CD4-positive, CD25-positive, alpha-beta regulatory T cell (primary cell): ENCODE measurements around the gene OR51E2. TPM values are rescaled to one million over a fixed set of nuclear protein-coding genes. Genes with fewer than 3 reads are reported as not detected.
"Not testable (repeated sequence)": the region's sequence is repeated elsewhere in the genome, so short reads cannot be mapped to it uniquely, and the experiment has no call there.

Experiments
- ATAC-seq, 2 donors: fragments of 150-1000 bp; cut with Tn5 transposase; one replicate each; pipeline ENCODE4 v1.10.0; 2021; ENCODE audit warnings: low read depth in 2 of 2, moderate number of reproducible peaks in 2 of 2, moderate library complexity in 1 of 2
- DNase-seq, 3 donors: peaks; one replicate each; pipeline versions ENCODE4 v3.0.0 to v3.0.0-alpha.2; 2012 to 2022; ENCODE audit warnings: mixed read lengths in 1 of 3
- H3K27ac ChIP-seq: one replicate; pipeline ENCODE4 v1.7.0; 2013; ENCODE audit warnings: mild to moderate bottlenecking, low read length; ENCODE audit not compliant: insufficient read depth, poor library complexity, severe bottlenecking
- H3K27me3 ChIP-seq: one replicate; pipeline ENCODE4 v1.7.0; 2013; ENCODE audit warnings: low read length; ENCODE audit not compliant: control insufficient read depth, insufficient read depth
- H3K36me3 ChIP-seq: one replicate; pipeline ENCODE4 v1.7.0; 2013; ENCODE audit warnings: mild to moderate bottlenecking, low read length, moderate library complexity; ENCODE audit not compliant: control insufficient read depth, insufficient read depth
- H3K4me1 ChIP-seq: 2 replicates; pipeline ENCODE4 v1.7.0; 2013; ENCODE audit warnings: mild to moderate bottlenecking, low read length; ENCODE audit not compliant: insufficient read depth, control insufficient read depth, poor library complexity, severe bottlenecking
- H3K4me3 ChIP-seq: one replicate; pipeline ENCODE4 v1.7.0; 2013; ENCODE audit warnings: low read depth, mild to moderate bottlenecking, low read length, moderate library complexity
- H3K9me3 ChIP-seq, 2 experiments: 1 replicate in 1 of 2; 2 replicates in 1 of 2; pipeline ENCODE4 v1.7.0; 2013; ENCODE audit warnings: low read length in 2 of 2, mild to moderate bottlenecking in 1 of 2, moderate library complexity in 1 of 2; ENCODE audit not compliant: control insufficient read depth in 2 of 2
- H3K27ac Mint-ChIP-seq, 3 donors: one replicate each; pipeline ENCODE4 v1.8.0; 2020 to 2022; ENCODE audit warnings: mild to moderate bottlenecking in 3 of 3, mixed read lengths in 3 of 3, moderate library complexity in 2 of 3
- H3K27me3 Mint-ChIP-seq: one replicate; pipeline ENCODE4 v1.8.0; 2022; ENCODE audit warnings: mild to moderate bottlenecking, mixed read lengths
- H3K36me3 Mint-ChIP-seq: one replicate; pipeline ENCODE4 v1.8.0; 2020; ENCODE audit warnings: mixed read lengths
- H3K4me1 Mint-ChIP-seq, 4 donors: one replicate each; pipeline ENCODE4 v1.8.0; 2020 to 2022; ENCODE audit warnings: mixed read lengths in 4 of 4, mild to moderate bottlenecking in 1 of 4
- H3K4me3 Mint-ChIP-seq, 4 donors: one replicate each; pipeline ENCODE4 v1.8.0; 2020 to 2022; ENCODE audit warnings: mild to moderate bottlenecking in 4 of 4, mixed read lengths in 4 of 4, moderate library complexity in 3 of 4
- H3K9me3 Mint-ChIP-seq, 7 donors: one replicate each; pipeline ENCODE4 v1.8.0; 2020 to 2022; ENCODE audit warnings: mixed read lengths in 7 of 7, mild to moderate bottlenecking in 3 of 7, moderate library complexity in 2 of 7
- polyA plus RNA-seq, 4 donors: library from polyadenylated mRNA; unstranded; fragments of 300-500 nt; fragmentation: Illumina TruSeq; gene quantifications; one replicate each; pipeline ENCODE4 v1.2.3, GENCODE V29; 2021
- total RNA-seq: library from RNA; stranded (reverse); gene quantifications from one replicate; pipeline ENCODE4 v1.2.3, GENCODE V29; 2022

OR51E2 gene, protein sequence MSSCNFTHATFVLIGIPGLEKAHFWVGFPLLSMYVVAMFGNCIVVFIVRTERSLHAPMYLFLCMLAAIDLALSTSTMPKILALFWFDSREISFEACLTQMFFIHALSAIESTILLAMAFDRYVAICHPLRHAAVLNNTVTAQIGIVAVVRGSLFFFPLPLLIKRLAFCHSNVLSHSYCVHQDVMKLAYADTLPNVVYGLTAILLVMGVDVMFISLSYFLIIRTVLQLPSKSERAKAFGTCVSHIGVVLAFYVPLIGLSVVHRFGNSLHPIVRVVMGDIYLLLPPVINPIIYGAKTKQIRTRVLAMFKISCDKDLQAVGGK
- total RNA-seq, result not detected
- not detected for polyA plus RNA-seq

- H3K36me3 ChIP-seq, result no peaks in the 10 kb centered on the region
- Mint-ChIP-seq H3K27ac (no peak within 1 kb of the TSS), H3K36me3 (no peaks in the 10 kb centered on the region), H3K4me3 (no peak within 1 kb of the TSS), H3K4me1 (no peaks in the 10 kb centered on the region), H3K9me3 (peaks cover 0 to 3% (median 0%) of the 10 kb centered on the region in 7 donors), H3K27me3 (no peaks in the 10 kb centered on the region)
- DNase-seq (no peak), ATAC-seq (no peak)
- no peaks in the 10 kb centered on the region for H3K9me3 ChIP-seq
- no peak within 1 kb of the TSS for H3K4me3 ChIP-seq
- no peaks in the 10 kb centered on the region for H3K4me1 ChIP-seq
- no peaks in the 10 kb centered on the region for H3K27me3 ChIP-seq
- H3K27ac ChIP-seq, result no peak within 1 kb of the TSS
These were observed at the start of gene OR51E2 for GRCh38 chr11:4697585-4697984. TSS of gene OR51E2 (minus strand) at chr11:4697853. CDS start at chr11:4682711, 15,142 bp downstream.

DNA sequence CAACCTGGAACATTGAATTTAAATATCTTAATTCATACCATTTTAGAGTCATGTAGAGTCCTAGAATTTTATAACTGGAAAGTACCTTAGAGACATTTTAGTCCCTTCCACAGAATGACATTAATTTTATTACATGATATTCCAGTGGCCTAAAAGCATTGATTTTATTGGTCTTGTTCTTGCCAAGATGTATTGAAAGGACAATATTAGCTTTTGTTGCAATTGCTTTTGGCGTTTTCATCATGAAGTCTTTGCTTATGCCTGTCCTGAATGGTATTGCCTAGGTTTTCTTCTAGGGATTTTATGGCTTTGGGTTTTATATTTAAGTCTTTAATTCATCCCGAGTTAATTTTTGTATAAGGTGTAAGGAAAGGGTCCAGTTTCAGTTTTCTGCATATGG lies 43.1 kb upstream of the OR51E2 start:
- no peaks in the 10 kb centered on the region for H3K27me3 ChIP-seq
- H3K27ac Mint-ChIP-seq, result no peak overlapping the region
- ATAC-seq, result no peak

DNA sequence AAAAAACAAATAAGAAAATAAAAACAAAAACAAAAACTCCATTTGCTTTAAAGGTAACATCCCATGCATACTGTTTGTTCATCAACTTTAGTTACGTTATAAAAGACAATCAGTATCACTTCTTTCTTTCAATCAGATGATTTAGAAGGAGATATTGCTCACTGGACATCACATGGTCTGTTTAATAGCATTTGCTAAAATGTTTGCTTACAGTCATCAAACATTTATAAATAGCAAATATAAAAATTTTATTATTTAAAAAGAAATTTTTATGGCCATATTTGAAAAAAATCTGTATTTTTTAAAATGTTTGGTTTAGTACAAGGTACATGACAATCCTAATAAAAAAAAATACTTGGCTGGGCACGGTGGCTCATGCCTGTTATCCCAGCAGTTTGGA lies 29.5 kb upstream of the OR51E2 start:
- Mint-ChIP-seq H3K27me3 (no peaks in the 10 kb centered on the region), H3K4me3 (no peak overlapping the region), H3K36me3 (no peaks in the 10 kb centered on the region), H3K27ac (no peak overlapping the region), H3K9me3 (peaks cover 0 to 3% (median 0%) of the 10 kb centered on the region in 7 donors), H3K4me1 (no peaks in the 10 kb centered on the region)
- Histone ChIP-seq H3K36me3 (no peaks in the 10 kb centered on the region), H3K27me3 (no peaks in the 10 kb centered on the region), H3K27ac (no peak overlapping the region), H3K9me3 (no peaks in the 10 kb centered on the region), H3K4me1 (no peaks in the 10 kb centered on the region), H3K4me3 (no peak overlapping the region)
- no peak for ATAC-seq
- no peak for DNase-seq

More for the DNA sequence above, 43.1 kb upstream of the OR51E2 start:
- H3K27ac ChIP-seq, result no peak overlapping the region
- peaks cover 0 to 3% (median 0%) of the 10 kb centered on the region in 7 donors for H3K9me3 Mint-ChIP-seq
- no peak overlapping the region for H3K4me3 Mint-ChIP-seq
- H3K4me1 ChIP-seq, result no peaks in the 10 kb centered on the region
- no peaks in the 10 kb centered on the region for H3K4me1 Mint-ChIP-seq
- DNase-seq, result no peak
- H3K36me3 Mint-ChIP-seq, result no peaks in the 10 kb centered on the region
- H3K4me3 ChIP-seq, result no peak overlapping the region
- no peaks in the 10 kb centered on the region for H3K9me3 ChIP-seq
- H3K27me3 Mint-ChIP-seq, result no peaks in the 10 kb centered on the region
- no peaks in the 10 kb centered on the region for H3K36me3 ChIP-seq

DNA sequence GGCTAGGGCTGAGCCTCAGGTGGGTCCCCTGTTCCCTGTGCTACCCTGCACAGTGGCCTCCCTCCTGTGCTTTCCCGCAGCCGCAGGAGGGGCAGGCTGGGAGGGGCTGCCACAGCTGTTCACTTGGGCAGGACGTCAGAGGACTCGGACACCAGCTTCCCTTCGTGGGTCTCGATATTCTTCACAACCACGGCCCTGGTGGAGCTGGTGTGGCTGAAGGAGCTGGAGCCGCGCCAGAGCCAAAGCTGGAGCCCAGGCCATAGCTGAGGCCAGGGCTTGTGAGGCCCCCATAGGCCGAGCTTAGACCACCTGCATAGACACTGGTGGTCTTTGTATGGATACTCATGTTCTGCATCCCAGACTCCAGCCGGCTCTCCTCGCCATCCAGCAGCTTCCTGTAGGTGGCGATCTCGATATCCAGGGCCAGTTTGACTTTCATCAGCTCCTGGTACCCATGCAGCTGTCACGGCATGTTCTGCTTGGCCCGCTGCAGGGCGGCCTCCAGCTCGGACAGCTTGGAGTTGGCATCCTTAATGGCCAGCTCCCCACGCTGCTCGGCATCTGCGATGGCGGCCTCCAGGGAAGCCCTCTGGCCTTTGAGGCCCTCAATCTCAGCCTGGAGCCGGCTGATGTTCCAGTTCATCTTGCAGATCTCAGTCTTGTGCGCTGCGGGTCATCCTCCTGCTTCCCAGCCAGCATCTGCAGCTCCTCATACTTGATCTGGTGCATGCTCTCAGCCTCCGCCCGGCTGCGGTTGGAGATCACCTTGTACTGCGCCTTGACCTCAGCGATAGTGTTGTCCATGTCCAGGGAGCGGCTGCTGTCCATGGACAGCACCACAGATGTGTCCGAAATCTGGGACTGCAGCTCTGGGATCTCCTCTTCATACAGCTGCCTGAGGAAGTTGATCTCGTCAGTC lies 25.2 kb upstream of the OR51E2 start:
- H3K36me3 Mint-ChIP-seq, ATAC-seq, H3K4me1 Mint-ChIP-seq, H3K27me3 Mint-ChIP-seq, H3K4me3 ChIP-seq, H3K4me3 Mint-ChIP-seq, H3K27me3 ChIP-seq, H3K27ac Mint-ChIP-seq, H3K9me3 Mint-ChIP-seq, H3K36me3 ChIP-seq, DNase-seq, H3K4me1 ChIP-seq, H3K27ac ChIP-seq, H3K9me3 ChIP-seq: not testable (repeated sequence)

DNA sequence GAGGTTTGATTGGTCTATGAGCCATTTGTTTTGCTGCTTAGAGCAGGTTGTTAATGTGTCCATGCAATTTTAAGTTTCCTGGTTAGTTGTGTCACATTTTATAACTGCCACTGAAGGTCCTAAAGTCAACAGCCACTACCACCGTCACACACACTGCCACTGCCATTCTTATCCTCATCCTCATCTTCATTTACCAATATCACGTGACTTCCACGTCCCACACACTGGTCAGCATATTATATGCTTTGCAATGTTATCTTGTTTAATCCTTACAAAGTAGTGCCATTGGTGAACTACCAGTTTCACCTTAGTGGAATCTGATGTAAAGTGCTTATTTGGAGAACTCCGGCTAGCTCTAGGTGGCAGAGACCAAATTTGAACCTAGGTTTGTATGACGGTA lies 16.6 kb upstream of the OR51E2 start:
- DNase-seq, result no peak
- Mint-ChIP-seq H3K36me3 (no peaks in the 10 kb centered on the region), H3K4me1 (no peaks in the 10 kb centered on the region), H3K27me3 (peaks cover 5% of the 10 kb centered on the region), H3K9me3 (peaks cover 0 to 3% (median 0%) of the 10 kb centered on the region in 7 donors), H3K27ac (no peak overlapping the region), H3K4me3 (no peak overlapping the region)
- ATAC-seq, result no peak
- Histone ChIP-seq H3K4me1 (no peaks in the 10 kb centered on the region), H3K27ac (no peak overlapping the region), H3K36me3 (no peaks in the 10 kb centered on the region), H3K27me3 (peaks cover 4% of the 10 kb centered on the region), H3K9me3 (no peaks in the 10 kb centered on the region), H3K4me3 (no peak overlapping the region)

DNA sequence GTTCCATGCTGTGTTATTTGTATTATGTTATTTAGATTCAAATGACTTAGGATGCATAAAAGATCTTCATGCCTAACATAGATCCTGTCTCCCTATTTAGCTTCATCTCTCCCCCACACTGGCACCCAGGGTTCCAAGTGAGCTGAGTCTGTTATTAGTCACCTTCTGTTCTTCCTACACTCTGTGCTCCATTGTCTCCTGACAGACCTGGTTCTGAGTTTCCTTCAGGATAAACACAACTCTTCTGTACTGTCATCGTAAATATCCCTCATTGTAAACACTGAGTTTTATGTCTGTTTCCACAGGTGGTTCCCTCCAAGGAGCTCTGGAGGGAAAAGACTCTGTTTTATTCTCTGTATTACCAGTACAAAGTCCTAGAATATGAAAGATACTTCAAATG lies 15.6 kb upstream of the OR51E2 start:
- H3K27ac ChIP-seq, result no peak overlapping the region
- H3K36me3 ChIP-seq, result no peaks in the 10 kb centered on the region
- DNase-seq (no peak), ATAC-seq (no peak)
- no peaks in the 10 kb centered on the region for H3K4me1 Mint-ChIP-seq
- no peak overlapping the region for H3K4me3 Mint-ChIP-seq
- H3K27ac Mint-ChIP-seq, result no peak overlapping the region
- H3K27me3 ChIP-seq, result peaks cover 4% of the 10 kb centered on the region
- H3K4me1 ChIP-seq, result no peaks in the 10 kb centered on the region
- peaks cover 5% of the 10 kb centered on the region for H3K27me3 Mint-ChIP-seq
- no peaks in the 10 kb centered on the region for H3K9me3 ChIP-seq
- peaks cover 0 to 3% (median 0%) of the 10 kb centered on the region in 7 donors for H3K9me3 Mint-ChIP-seq
- no peak overlapping the region for H3K4me3 ChIP-seq
- no peaks in the 10 kb centered on the region for H3K36me3 Mint-ChIP-seq

DNA sequence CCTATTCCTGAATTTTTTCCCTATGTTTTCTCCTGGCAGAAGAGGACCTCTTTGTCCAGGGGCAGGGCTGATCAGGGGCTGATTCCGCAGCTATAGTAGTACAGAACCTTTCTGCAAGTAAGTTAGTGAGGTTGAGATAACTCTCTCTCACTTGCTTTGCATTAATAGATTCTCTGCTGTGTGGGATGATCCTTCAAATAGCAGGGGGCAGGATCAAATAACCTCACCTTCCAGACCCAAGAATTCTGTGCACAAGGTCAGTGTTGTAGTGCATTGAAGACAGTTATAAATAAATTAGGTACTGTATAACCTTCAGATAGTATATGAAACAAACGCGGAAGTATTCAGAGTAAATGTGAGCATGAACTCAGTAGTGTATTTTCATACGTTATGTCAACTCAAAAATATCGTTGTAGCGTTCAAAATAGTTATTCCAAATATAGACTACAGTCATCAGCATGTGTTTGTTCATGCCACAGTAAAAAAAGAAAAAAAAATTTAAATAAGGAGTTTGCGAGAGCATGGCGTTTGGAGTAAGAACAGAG lies 7.2 kb upstream of the OR51E2 start:
- Histone ChIP-seq H3K4me3 (no peak overlapping the region), H3K27ac (no peak overlapping the region), H3K36me3 (no peaks in the 10 kb centered on the region), H3K27me3 (peaks cover 4% of the 10 kb centered on the region), H3K9me3 (no peaks in the 10 kb centered on the region), H3K4me1 (no peaks in the 10 kb centered on the region)
- no peak for DNase-seq
- Mint-ChIP-seq H3K27me3 (no peaks in the 10 kb centered on the region), H3K9me3 (peaks cover 0 to 1% (median 0%) of the 10 kb centered on the region in 7 donors), H3K36me3 (no peaks in the 10 kb centered on the region), H3K4me1 (no peaks in the 10 kb centered on the region), H3K4me3 (no peak overlapping the region), H3K27ac (no peak overlapping the region)
- no peak for ATAC-seq
